Melanocyte of skin (primary cell): Measurements from ENCODE around the gene BIRC6. TPM values are rescaled to one million over a fixed set of nuclear protein-coding genes. Genes with fewer than 3 reads are reported as not detected.

Source experiments
- small RNA-seq, 2 donors: library from RNA; depleted of rRNA; stranded (forward); fragments of <200 nt; gene quantifications; one replicate each; pipeline ENCODE3, GENCODE V24; 2012
- total RNA-seq, 2 donors: library from RNA; depleted of rRNA; stranded (reverse); fragments of >200 nt; gene quantifications; 2 replicates each; pipeline ENCODE4 v1.2.3, GENCODE V29; 2012

The BIRC6 gene, protein sequence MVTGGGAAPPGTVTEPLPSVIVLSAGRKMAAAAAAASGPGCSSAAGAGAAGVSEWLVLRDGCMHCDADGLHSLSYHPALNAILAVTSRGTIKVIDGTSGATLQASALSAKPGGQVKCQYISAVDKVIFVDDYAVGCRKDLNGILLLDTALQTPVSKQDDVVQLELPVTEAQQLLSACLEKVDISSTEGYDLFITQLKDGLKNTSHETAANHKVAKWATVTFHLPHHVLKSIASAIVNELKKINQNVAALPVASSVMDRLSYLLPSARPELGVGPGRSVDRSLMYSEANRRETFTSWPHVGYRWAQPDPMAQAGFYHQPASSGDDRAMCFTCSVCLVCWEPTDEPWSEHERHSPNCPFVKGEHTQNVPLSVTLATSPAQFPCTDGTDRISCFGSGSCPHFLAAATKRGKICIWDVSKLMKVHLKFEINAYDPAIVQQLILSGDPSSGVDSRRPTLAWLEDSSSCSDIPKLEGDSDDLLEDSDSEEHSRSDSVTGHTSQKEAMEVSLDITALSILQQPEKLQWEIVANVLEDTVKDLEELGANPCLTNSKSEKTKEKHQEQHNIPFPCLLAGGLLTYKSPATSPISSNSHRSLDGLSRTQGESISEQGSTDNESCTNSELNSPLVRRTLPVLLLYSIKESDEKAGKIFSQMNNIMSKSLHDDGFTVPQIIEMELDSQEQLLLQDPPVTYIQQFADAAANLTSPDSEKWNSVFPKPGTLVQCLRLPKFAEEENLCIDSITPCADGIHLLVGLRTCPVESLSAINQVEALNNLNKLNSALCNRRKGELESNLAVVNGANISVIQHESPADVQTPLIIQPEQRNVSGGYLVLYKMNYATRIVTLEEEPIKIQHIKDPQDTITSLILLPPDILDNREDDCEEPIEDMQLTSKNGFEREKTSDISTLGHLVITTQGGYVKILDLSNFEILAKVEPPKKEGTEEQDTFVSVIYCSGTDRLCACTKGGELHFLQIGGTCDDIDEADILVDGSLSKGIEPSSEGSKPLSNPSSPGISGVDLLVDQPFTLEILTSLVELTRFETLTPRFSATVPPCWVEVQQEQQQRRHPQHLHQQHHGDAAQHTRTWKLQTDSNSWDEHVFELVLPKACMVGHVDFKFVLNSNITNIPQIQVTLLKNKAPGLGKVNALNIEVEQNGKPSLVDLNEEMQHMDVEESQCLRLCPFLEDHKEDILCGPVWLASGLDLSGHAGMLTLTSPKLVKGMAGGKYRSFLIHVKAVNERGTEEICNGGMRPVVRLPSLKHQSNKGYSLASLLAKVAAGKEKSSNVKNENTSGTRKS (N-terminal part only)
- 100 to 1,000 TPM; 106 to 139 TPM for total RNA-seq

GRCh38 chr2:32356681-32357317, at the start of gene BIRC6:
Gene BIRC6 (plus strand): TSS chr2:32357023. CDS start chr2:32357162, 139 bp downstream.

GRCh38 chr2:32627814-32628579, 271.2 kb downstream of the BIRC6 start, which contains the start of gene TTC27:
Gene TTC27 (plus strand): TSS chr2:32628050. CDS start chr2:32628293, 243 bp downstream.

Small RNA genes within 50 kb of the gene (small RNA-seq; reads per million reads assigned to genes)
- gene MIR4765 = 0 reads per million in 2 donors
- gene MIR558 = 0 reads per million in 2 donors

Other genes starting within 250 kb of the BIRC6 start
- 10 to 100 TPM; 19.6 to 26.0 TPM for gene SLC30A6, start 191.2 kb upstream of the BIRC6 start, total RNA-seq
- gene NLRC4, start 92.1 kb upstream of the BIRC6 start, total RNA-seq = not detected
- gene YIPF4, start 79.1 kb upstream of the BIRC6 start, total RNA-seq = 10 to 100 TPM in 1 of 2 donors, 1 to 10 TPM in 1; 8.7 to 12.4 TPM